Measurements from ENCODE around the gene PITX3.
"Not testable (repeated sequence)": the region's sequence is repeated elsewhere in the genome, so short reads cannot be mapped to it uniquely, and the experiment has no call there.

The PITX3 gene

GRCh38 chr10:102226542-102226870, 14.8 kb downstream of the PITX3 start:
- no peak for DNase-seq (ENCODE audit: low read depth in 2 of 2)

GRCh38 chr10:102225646-102226541, 15.4 kb downstream of the PITX3 start, which contains the start of gene ELOVL3:
ELOVL3 (plus strand) TSS chr10:102226299; CDS start chr10:102226549, 250 bp downstream.
- DNase-seq (ENCODE audit: low read depth in 2 of 2) = peak; percentile 59 to 61

- DNase-seq (ENCODE audit: low read depth in 2 of 2) = no peak
Observed at GRCh38 chr10:102222797-102223196, 18.5 kb downstream of the PITX3 start.

GRCh38 chr10:102220612-102221011, 20.7 kb downstream of the PITX3 start:
- no peak for DNase-seq (ENCODE audit: low read depth in 2 of 2)

- DNase-seq (ENCODE audit: low read depth in 2 of 2) = no peak
Observed at GRCh38 chr10:102219370-102219769, 21.9 kb downstream of the PITX3 start.

- not testable (repeated sequence) for DNase-seq (ENCODE audit: low read depth in 2 of 2)
Observed at GRCh38 chr10:102213599-102213998, 27.7 kb downstream of the PITX3 start.

GRCh38 chr10:102211615-102212299, 29.6 kb downstream of the PITX3 start:
- DNase-seq (ENCODE audit: low read depth in 2 of 2) = no peak

- DNase-seq (ENCODE audit: low read depth in 2 of 2) = no peak
Observed at GRCh38 chr10:102208311-102209035, 32.8 kb downstream of the PITX3 start.

GRCh38 chr10:102202386-102202785, 38.9 kb downstream of the PITX3 start:
- DNase-seq (ENCODE audit: low read depth in 2 of 2) = no peak

- no peak for DNase-seq (ENCODE audit: low read depth in 2 of 2)
Observed at GRCh38 chr10:102200751-102201640, 40.3 kb downstream of the PITX3 start.

GRCh38 chr10:102198027-102198426, 43.3 kb downstream of the PITX3 start:
- no peak for DNase-seq (ENCODE audit: low read depth in 2 of 2)

GRCh38 chr10:102196893-102197292, 44.4 kb downstream of the PITX3 start:
- DNase-seq (ENCODE audit: low read depth in 2 of 2) = no peak

GRCh38 chr10:102195296-102195870, 45.9 kb downstream of the PITX3 start:
- DNase-seq (ENCODE audit: low read depth in 2 of 2) = no peak

- no peak for DNase-seq (ENCODE audit: low read depth in 2 of 2)
Observed at GRCh38 chr10:102191956-102192355, 49.4 kb downstream of the PITX3 start.

GRCh38 chr10:102188941-102189898, 52.1 kb downstream of the PITX3 start:
- DNase-seq (ENCODE audit: low read depth in 2 of 2) = not testable (repeated sequence)

- no peak for DNase-seq (ENCODE audit: low read depth in 2 of 2)
Observed at GRCh38 chr10:102188298-102188940, 52.9 kb downstream of the PITX3 start.

GRCh38 chr10:102185811-102186527, 55.3 kb downstream of the PITX3 start:
- no peak for DNase-seq (ENCODE audit: low read depth in 2 of 2)

GRCh38 chr10:102185272-102185671, 56.0 kb downstream of the PITX3 start:
- no peak for DNase-seq (ENCODE audit: low read depth in 2 of 2)

GRCh38 chr10:102184606-102185005, 56.7 kb downstream of the PITX3 start:
- DNase-seq (ENCODE audit: low read depth in 2 of 2) = no peak
